GM12878 (cell line): ENCODE data around the gene RAD9A. TPM values are rescaled to one million over a fixed set of nuclear protein-coding genes. Genes with fewer than 3 reads are reported as not detected.

ENCODE experiments used
- FOXK2 ChIP-seq: fragments of 450-650 bp; IDR thresholded peaks from 2 replicates; pipeline ENCODE4 v1.6.1; 2017; ENCODE audit warnings: mild to moderate bottlenecking, moderate library complexity
- HCFC1 ChIP-seq: fragments of 150-350 bp; IDR thresholded peaks from 2 replicates; pipeline ENCODE4 v1.6.1; 2014; ENCODE audit warnings: low read length
- JUND ChIP-seq: IDR thresholded peaks from 2 replicates; pipeline ENCODE4 v1.6.1; 2012; ENCODE audit warnings: low read depth, mild to moderate bottlenecking, low read length, improper control_type of control experiment, moderate library complexity
- MXI1 ChIP-seq: fragments of 150-350 bp; IDR thresholded peaks from 2 replicates; pipeline ENCODE4 v1.6.1; 2011; ENCODE audit warnings: low read depth, mild to moderate bottlenecking, inconsistent platforms, low read length, improper control_type of control experiment
- NBN ChIP-seq: fragments of 450-650 bp; IDR thresholded peaks from 2 replicates; pipeline ENCODE4 v1.6.1; 2016
- NFIC ChIP-seq: IDR thresholded peaks from 2 replicates; pipeline ENCODE4 v1.6.1; 2012; ENCODE audit warnings: low read depth, mild to moderate bottlenecking, inconsistent platforms, low read length, moderate library complexity
- NR2C2 ChIP-seq: IDR thresholded peaks from 2 replicates; pipeline ENCODE4 v1.6.1; 2011; ENCODE audit warnings: borderline replicate concordance, low read depth; ENCODE audit not compliant: control insufficient read depth, insufficient read length
- NR2F1 ChIP-seq: fragments of 450-650 bp; conservative IDR thresholded peaks from 2 replicates; pipeline ENCODE4 v1.6.1; 2017; ENCODE audit warnings: mild to moderate bottlenecking
- PAX5 ChIP-seq: IDR thresholded peaks from 2 replicates; pipeline ENCODE4 v1.6.1; 2011; ENCODE audit warnings: low read depth, low read length, borderline replicate concordance
- RELA ChIP-seq: fragments of 450-650 bp; IDR thresholded peaks from 2 replicates; pipeline ENCODE4 v1.8.0; 2014; ENCODE audit warnings: borderline replicate concordance; ENCODE audit not compliant: partially characterized antibody
- RUNX3 ChIP-seq: IDR thresholded peaks from 2 replicates; pipeline ENCODE4 v1.6.1; 2012; ENCODE audit warnings: low read length, inconsistent platforms
- SMAD5 ChIP-seq: IDR thresholded peaks from 2 replicates; pipeline ENCODE4 v1.6.1; 2016; ENCODE audit warnings: antibody characterized with exemption, low read depth
- SP1 ChIP-seq: IDR thresholded peaks from one replicate; pipeline ENCODE4 v1.6.1; 2011; ENCODE audit warnings: low read depth, low read length
- TARDBP ChIP-seq: IDR thresholded peaks from 2 replicates; pipeline ENCODE4 v1.6.1; 2016; ENCODE audit warnings: borderline replicate concordance
- TCF7 ChIP-seq: IDR thresholded peaks from 2 replicates; pipeline ENCODE4 v1.6.1; 2014; ENCODE audit warnings: antibody characterized with exemption, borderline replicate concordance
- ZBED1 ChIP-seq: IDR thresholded peaks from 2 replicates; pipeline ENCODE4 v1.6.1; 2016; ENCODE audit warnings: borderline replicate concordance
- ZNF207 ChIP-seq: fragments of 450-650 bp; IDR thresholded peaks from 2 replicates; pipeline ENCODE4 v1.6.1; 2014; ENCODE audit warnings: antibody characterized with exemption, mild to moderate bottlenecking, borderline replicate concordance
- ZNF384 ChIP-seq: IDR thresholded peaks from 2 replicates; pipeline ENCODE4 v1.6.1; 2012; ENCODE audit warnings: low read depth, mild to moderate bottlenecking, low read length, improper control_type of control experiment, borderline replicate concordance
- polyA plus RNA-seq, 11 experiments: library from polyadenylated mRNA; depleted of rRNA in 4 of 11; unstranded in 6 of 11; stranded (reverse) in 5 of 11; fragments of >200 nt; fragmentation: Nextera tagmentation in 4 of 11; fragmentation: Illumina TruSeq in 1 of 11; extraction: Ambion mirVana in 4 of 11; extraction: Trizol in 1 of 11; gene quantifications; 1 replicate in 1 of 11; 2 replicates in 10 of 11; pipeline versions ENCODE4 v1.2.1 to v1.2.3, GENCODE V29; 2011 to 2016; ENCODE audit warnings: inconsistent platforms in 2 of 11, missing spikeins in 2 of 11, low read depth in 1 of 11
- total RNA-seq, 4 experiments: library from RNA; depleted of rRNA in 3 of 4; stranded (reverse); fragments of >200 nt in 3 of 4; fragmentation: Illumina TruSeq in 1 of 4; extraction: Trizol in 1 of 4; gene quantifications; 2 replicates each; pipeline versions ENCODE4 v1.2.1 to v1.2.3, GENCODE V29; 2013 to 2021
- TF ChIP-seq, protein P1 (sequence below): fragments of 450-650 bp; IDR thresholded peaks from 2 replicates; pipeline ENCODE4 v1.6.1; 2017; ENCODE audit warnings: mild to moderate bottlenecking
- TF ChIP-seq, protein P2 (sequence below): fragments of 450-650 bp; formaldehyde crosslinking; IDR thresholded peaks from 2 replicates; pipeline ENCODE4 v1.5.0; 2022; ENCODE audit warnings: mild to moderate bottlenecking, missing genetic modification characterization
- TF ChIP-seq, protein P3 (sequence below): IDR thresholded peaks from 2 replicates; pipeline ENCODE4 v1.6.1; 2011; ENCODE audit warnings: borderline replicate concordance, low read depth, mild to moderate bottlenecking, moderate library complexity, low read length; ENCODE audit not compliant: insufficient read depth, poor library complexity, severe bottlenecking
- TF ChIP-seq, protein P4 (sequence below): IDR thresholded peaks from 2 replicates; pipeline ENCODE4 v1.6.1; 2012; ENCODE audit warnings: mild to moderate bottlenecking, low read depth, low read length

RAD9A gene
- total and polyA plus RNA-seq, 10 of the 15 experiments (the other 5 are each of a cell fraction or from before 2014, with no cell fraction given), result 1.1 to 36.2 (median 19.8) TPM

DNA sequence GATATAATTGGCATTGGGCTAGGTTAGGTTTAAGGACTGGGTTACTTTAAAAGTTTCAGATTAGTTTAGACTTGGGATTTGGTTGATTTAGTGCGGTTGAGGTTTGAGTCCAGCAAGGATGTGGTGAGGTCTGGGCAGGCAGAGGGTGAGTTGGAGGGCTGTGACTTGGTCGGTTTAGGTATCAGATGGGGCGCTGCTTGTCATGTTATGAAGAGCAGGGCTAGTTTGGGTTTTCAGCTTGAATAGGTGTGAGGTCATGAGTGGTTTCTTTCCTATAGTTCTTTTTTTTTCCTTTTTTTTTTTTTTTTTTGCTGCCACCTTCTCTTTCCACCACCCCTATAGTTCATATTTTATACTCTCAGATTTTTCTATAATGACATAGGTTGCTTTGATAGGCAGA is 23.2 kb upstream of the RAD9A start (continued):
- TF ChIP-seq, protein P1, sequence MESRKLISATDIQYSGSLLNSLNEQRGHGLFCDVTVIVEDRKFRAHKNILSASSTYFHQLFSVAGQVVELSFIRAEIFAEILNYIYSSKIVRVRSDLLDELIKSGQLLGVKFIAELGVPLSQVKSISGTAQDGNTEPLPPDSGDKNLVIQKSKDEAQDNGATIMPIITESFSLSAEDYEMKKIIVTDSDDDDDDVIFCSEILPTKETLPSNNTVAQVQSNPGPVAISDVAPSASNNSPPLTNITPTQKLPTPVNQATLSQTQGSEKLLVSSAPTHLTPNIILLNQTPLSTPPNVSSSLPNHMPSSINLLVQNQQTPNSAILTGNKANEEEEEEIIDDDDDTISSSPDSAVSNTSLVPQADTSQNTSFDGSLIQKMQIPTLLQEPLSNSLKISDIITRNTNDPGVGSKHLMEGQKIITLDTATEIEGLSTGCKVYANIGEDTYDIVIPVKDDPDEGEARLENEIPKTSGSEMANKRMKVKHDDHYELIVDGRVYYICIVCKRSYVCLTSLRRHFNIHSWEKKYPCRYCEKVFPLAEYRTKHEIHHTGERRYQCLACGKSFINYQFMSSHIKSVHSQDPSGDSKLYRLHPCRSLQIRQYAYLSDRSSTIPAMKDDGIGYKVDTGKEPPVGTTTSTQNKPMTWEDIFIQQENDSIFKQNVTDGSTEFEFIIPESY, result no peak
- TF ChIP-seq SMAD5, result no peak
- no peak for TF ChIP-seq HCFC1
- TF ChIP-seq TARDBP, result no peak
- TF ChIP-seq, protein P2, sequence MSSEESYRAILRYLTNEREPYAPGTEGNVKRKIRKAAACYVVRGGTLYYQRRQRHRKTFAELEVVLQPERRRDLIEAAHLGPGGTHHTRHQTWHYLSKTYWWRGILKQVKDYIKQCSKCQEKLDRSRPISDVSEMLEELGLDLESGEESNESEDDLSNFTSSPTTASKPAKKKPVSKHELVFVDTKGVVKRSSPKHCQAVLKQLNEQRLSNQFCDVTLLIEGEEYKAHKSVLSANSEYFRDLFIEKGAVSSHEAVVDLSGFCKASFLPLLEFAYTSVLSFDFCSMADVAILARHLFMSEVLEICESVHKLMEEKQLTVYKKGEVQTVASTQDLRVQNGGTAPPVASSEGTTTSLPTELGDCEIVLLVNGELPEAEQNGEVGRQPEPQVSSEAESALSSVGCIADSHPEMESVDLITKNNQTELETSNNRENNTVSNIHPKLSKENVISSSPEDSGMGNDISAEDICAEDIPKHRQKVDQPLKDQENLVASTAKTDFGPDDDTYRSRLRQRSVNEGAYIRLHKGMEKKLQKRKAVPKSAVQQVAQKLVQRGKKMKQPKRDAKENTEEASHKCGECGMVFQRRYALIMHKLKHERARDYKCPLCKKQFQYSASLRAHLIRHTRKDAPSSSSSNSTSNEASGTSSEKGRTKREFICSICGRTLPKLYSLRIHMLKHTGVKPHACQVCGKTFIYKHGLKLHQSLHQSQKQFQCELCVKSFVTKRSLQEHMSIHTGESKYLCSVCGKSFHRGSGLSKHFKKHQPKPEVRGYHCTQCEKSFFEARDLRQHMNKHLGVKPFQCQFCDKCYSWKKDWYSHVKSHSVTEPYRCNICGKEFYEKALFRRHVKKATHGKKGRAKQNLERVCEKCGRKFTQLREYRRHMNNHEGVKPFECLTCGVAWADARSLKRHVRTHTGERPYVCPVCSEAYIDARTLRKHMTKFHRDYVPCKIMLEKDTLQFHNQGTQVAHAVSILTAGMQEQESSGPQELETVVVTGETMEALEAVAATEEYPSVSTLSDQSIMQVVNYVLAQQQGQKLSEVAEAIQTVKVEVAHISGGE (CRISPR knock-in tag), result no peak
- TF ChIP-seq, protein P3, sequence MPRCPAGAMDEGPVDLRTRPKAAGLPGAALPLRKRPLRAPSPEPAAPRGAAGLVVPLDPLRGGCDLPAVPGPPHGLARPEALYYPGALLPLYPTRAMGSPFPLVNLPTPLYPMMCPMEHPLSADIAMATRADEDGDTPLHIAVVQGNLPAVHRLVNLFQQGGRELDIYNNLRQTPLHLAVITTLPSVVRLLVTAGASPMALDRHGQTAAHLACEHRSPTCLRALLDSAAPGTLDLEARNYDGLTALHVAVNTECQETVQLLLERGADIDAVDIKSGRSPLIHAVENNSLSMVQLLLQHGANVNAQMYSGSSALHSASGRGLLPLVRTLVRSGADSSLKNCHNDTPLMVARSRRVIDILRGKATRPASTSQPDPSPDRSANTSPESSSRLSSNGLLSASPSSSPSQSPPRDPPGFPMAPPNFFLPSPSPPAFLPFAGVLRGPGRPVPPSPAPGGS, result no peak
- TF ChIP-seq RELA, result no peak
- TF ChIP-seq NR2F1, result peak; percentile 25; the same call in 1 of the 2 replicates
- peak; percentile 92 for TF ChIP-seq RUNX3
- TF ChIP-seq SP1, result no peak
- TF ChIP-seq TCF7, result no peak
- no peak; the same call in 1 of the 2 replicates for TF ChIP-seq NFIC
- no peak for TF ChIP-seq ZNF207
- TF ChIP-seq, protein P4, sequence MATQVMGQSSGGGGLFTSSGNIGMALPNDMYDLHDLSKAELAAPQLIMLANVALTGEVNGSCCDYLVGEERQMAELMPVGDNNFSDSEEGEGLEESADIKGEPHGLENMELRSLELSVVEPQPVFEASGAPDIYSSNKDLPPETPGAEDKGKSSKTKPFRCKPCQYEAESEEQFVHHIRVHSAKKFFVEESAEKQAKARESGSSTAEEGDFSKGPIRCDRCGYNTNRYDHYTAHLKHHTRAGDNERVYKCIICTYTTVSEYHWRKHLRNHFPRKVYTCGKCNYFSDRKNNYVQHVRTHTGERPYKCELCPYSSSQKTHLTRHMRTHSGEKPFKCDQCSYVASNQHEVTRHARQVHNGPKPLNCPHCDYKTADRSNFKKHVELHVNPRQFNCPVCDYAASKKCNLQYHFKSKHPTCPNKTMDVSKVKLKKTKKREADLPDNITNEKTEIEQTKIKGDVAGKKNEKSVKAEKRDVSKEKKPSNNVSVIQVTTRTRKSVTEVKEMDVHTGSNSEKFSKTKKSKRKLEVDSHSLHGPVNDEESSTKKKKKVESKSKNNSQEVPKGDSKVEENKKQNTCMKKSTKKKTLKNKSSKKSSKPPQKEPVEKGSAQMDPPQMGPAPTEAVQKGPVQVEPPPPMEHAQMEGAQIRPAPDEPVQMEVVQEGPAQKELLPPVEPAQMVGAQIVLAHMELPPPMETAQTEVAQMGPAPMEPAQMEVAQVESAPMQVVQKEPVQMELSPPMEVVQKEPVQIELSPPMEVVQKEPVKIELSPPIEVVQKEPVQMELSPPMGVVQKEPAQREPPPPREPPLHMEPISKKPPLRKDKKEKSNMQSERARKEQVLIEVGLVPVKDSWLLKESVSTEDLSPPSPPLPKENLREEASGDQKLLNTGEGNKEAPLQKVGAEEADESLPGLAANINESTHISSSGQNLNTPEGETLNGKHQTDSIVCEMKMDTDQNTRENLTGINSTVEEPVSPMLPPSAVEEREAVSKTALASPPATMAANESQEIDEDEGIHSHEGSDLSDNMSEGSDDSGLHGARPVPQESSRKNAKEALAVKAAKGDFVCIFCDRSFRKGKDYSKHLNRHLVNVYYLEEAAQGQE, result no peak
- TF ChIP-seq FOXK2, result no peak
- peak; percentile 74; the same call in 1 of the 2 replicates for TF ChIP-seq ZNF384
- TF ChIP-seq NBN, result peak; percentile 49; the same call in 1 of the 2 replicates
- peak; percentile 73; the same call in 1 of the 2 replicates for TF ChIP-seq PAX5
- TF ChIP-seq NR2C2, result no peak
- no peak for TF ChIP-seq MXI1
- no peak for TF ChIP-seq ZBED1
- no peak for TF ChIP-seq JUND
